OCI-LY3 (cell line): ENCODE results near the gene MYO16.

ENCODE experiments used
- H2AFZ ChIP-seq: fragments of 200-600, 300-600 bp; shearing (Covaris generic); 2 replicates; pipeline ENCODE4 v1.6.0; 2014; ENCODE audit warnings: antibody characterized with exemption, low read depth, low read length
- H3K27ac ChIP-seq: fragments of 200-600, 300-600 bp; sonication (generic); 2 replicates; pipeline ENCODE4 v1.5.1; 2014; ENCODE audit warnings: mild to moderate bottlenecking, low read length, moderate library complexity, mixed read lengths
- H3K27me3 ChIP-seq: fragments of 200-600, 300-600 bp; sonication (generic); 2 replicates; pipeline ENCODE4 v1.6.1; 2014; ENCODE audit warnings: low read depth, low read length, mixed read lengths
- H3K36me3 ChIP-seq: fragments of 200-600, 300-600 bp; sonication (generic); replicated peaks from 2 replicates; pipeline ENCODE3; 2014; ENCODE audit warnings: low read depth, low read length, mixed read lengths
- H3K4me1 ChIP-seq: fragments of 300-600, 200-600 bp; sonication (generic); 2 replicates; pipeline ENCODE4 v1.6.1; 2014; ENCODE audit warnings: low read length, mixed read lengths
- H3K4me2 ChIP-seq: fragments of 200-600, 300-600 bp; sonication (generic); 2 replicates; pipeline ENCODE4 v1.6.1; 2014; ENCODE audit warnings: low read length, mixed read lengths
- H3K4me3 ChIP-seq: fragments of 300-600, 200-600 bp; sonication (generic); 2 replicates; pipeline ENCODE4 v1.5.1; 2014; ENCODE audit warnings: antibody characterized with exemption, mild to moderate bottlenecking, low read length, moderate library complexity
- H3K79me2 ChIP-seq: fragments of 300-600, 200-600 bp; shearing (Covaris generic); 2 replicates; pipeline ENCODE4 v1.6.1; 2014; ENCODE audit warnings: mild to moderate bottlenecking, low read length, mixed read lengths
- H3K9ac ChIP-seq: fragments of 300-600, 200-600 bp; shearing (Covaris generic); 2 replicates; pipeline ENCODE4 v1.6.0; 2014; ENCODE audit warnings: mild to moderate bottlenecking, low read length, moderate library complexity
- H3K9me3 ChIP-seq: fragments of 200-600, 300-600 bp; shearing (Covaris generic); 2 replicates; pipeline ENCODE4 v1.6.1; 2014; ENCODE audit warnings: low read length, mixed read lengths; ENCODE audit not compliant: insufficient read depth
- H4K20me1 ChIP-seq: fragments of 200-600, 300-600 bp; sonication (generic); 2 replicates; pipeline ENCODE4 v1.6.1; 2016; ENCODE audit warnings: low read length, mixed read lengths; ENCODE audit not compliant: insufficient read depth
- CTCF ChIP-seq: fragments of 200-600, 300-600 bp; sonication (generic); IDR thresholded peaks from 2 replicates; pipeline ENCODE4 v1.5.1; 2014; ENCODE audit warnings: antibody characterized with exemption, low read length, low read depth
- EZH2phosphoT487 ChIP-seq: fragments of 200-600 bp; shearing (Covaris generic); IDR thresholded peaks from 2 replicates; pipeline ENCODE4 v1.6.1; 2018; ENCODE audit warnings: antibody characterized with exemption, mixed run types, low read depth

MYO16 gene

DNA sequence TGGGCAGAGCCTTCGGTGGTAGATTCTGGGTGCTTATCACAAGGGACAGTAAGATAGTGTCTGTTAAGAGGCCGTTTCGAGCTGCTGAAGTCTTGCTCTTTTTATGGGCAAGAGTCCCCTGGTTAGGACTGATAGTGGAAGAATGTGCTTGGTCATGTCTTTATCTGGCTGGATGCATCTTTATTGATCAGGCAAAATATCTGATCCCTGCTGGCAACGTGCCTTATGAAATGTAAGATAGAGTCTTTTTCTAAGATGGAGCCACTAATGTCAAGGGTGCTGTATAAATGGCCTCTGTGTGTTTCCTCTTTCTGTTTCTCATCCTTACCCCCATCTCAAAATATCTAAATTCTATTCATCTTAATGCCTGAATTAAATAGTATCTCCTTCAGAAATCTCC, 53.3 kb downstream of the MYO16 start:
- Histone ChIP-seq H3K27ac (no peak overlapping the region), H3K79me2 (no peaks in the 10 kb centered on the region), H3K36me3 (no peaks in the 10 kb centered on the region), H3K4me2 (no peak overlapping the region), H3K27me3 (no peaks in the 10 kb centered on the region), H4K20me1 (no peaks in the 10 kb centered on the region), H3K4me1 (no peaks in the 10 kb centered on the region), H3K9ac (no peak overlapping the region), H2AFZ (no peak overlapping the region), H3K9me3 (no peaks in the 10 kb centered on the region), H3K4me3 (no peak overlapping the region)
- TF ChIP-seq CTCF, result no peak
- TF ChIP-seq EZH2phosphoT487, result no peak

GRCh38 chr13:108686027-108686426, 56.6 kb downstream of the MYO16 start:
- Histone ChIP-seq H3K4me3 (no peak overlapping the region), H3K27me3 (no peaks in the 10 kb centered on the region)

DNA sequence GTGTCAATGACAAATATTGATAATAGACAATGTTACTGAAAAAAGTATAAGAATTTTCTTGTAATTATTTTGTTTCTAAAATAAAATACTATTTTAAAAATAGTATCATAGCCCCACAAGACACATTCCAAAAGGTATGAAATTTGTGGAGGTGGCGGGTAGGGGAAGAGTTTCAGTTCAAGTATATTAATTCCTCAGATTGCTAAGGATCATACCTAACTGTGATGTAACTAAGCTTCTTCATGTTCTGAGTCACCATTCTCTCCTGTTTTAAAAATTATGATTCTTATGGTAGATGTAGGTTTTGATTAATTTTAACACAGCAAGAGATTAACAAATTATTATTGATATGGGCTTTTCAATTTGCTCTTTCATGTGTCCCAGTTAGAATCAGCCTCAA, 61.3 kb downstream of the MYO16 start:
- H3K4me1 ChIP-seq, result no peaks in the 10 kb centered on the region
- no peaks in the 10 kb centered on the region for H3K9me3 ChIP-seq
- no peak overlapping the region for H2AFZ ChIP-seq
- TF ChIP-seq CTCF (no peak), EZH2phosphoT487 (no peak)
- no peaks in the 10 kb centered on the region for H3K27me3 ChIP-seq
- no peaks in the 10 kb centered on the region for H4K20me1 ChIP-seq
- H3K9ac ChIP-seq, result no peak overlapping the region
- no peaks in the 10 kb centered on the region for H3K36me3 ChIP-seq
- no peak overlapping the region for H3K4me2 ChIP-seq
- H3K79me2 ChIP-seq, result no peaks in the 10 kb centered on the region
- H3K4me3 ChIP-seq, result no peak overlapping the region
- no peak overlapping the region for H3K27ac ChIP-seq

More at GRCh38 chr13:108686027-108686426, 56.6 kb downstream of the MYO16 start:
- Histone ChIP-seq H3K27ac (no peak overlapping the region), H3K4me1 (no peaks in the 10 kb centered on the region), H2AFZ (0 out of 2 replicates have a peak overlapping the region, but pooled peaks have one; percentile 17), H3K79me2 (no peaks in the 10 kb centered on the region), H3K9ac (no peak overlapping the region), H3K36me3 (no peaks in the 10 kb centered on the region), H3K9me3 (no peaks in the 10 kb centered on the region), H4K20me1 (no peaks in the 10 kb centered on the region), H3K4me2 (no peak overlapping the region)
- no peak for TF ChIP-seq CTCF
- no peak for TF ChIP-seq EZH2phosphoT487

GRCh38 chr13:108700422-108701170, 71.2 kb downstream of the MYO16 start:
- no peaks in the 10 kb centered on the region for H3K36me3 ChIP-seq
- H3K9me3 ChIP-seq, result peaks cover 5% of the 10 kb centered on the region; the same call in 1 of the 2 replicates
- TF ChIP-seq CTCF (no peak), EZH2phosphoT487 (no peak)
- H3K79me2 ChIP-seq, result no peaks in the 10 kb centered on the region
- H3K27ac ChIP-seq, result no peak overlapping the region
- no peak overlapping the region for H2AFZ ChIP-seq
- no peak overlapping the region for H3K4me3 ChIP-seq
- H3K27me3 ChIP-seq, result no peaks in the 10 kb centered on the region
- H4K20me1 ChIP-seq, result no peaks in the 10 kb centered on the region
- no peaks in the 10 kb centered on the region for H3K4me1 ChIP-seq
- H3K4me2 ChIP-seq, result no peak overlapping the region
- no peak overlapping the region for H3K9ac ChIP-seq
